ENCODE measurements around the gene HYOU1.

DNA sequence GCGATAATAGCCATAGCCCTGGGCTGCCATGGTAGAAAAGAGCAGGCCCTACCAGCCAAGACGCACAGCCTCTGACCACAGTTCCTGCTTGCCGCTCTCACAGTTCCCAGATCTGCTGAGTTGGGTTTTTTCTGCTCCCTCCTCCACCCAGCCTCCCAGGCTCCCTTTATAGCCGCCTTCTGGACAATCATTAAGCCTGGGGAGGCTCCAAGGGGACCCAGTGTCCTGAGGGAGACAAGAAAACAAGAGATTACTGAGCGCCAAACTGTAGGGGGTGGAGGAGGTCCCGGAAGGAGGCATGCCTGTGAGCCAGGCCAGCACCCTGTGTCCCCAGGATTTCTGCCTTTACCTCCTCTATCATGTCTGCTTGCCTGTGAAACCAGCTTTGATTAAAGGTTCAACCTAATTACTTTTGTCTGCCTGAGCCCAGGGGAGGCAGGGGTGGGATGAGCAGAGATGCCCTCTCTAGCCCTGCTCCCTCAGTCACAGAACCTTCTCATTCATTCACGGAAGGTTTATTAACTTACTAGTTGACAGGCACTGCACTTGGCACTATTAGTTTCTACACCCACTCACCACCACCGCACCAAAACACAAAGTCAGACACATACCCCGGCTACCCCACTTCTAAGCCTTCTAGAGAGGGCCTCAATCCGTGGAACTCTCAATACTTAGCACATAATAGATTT is 27.5 kb downstream of the HYOU1 start:
- TF ChIP-seq NFRKB (IDR thresholded peaks at IDR 0.05) (no peak), FOXA1 (IDR thresholded peaks at IDR 0.05) (no peak), ZNF384 (IDR thresholded peaks at IDR 0.05) (no peak), SP1 (IDR thresholded peaks at IDR 0.05) (no peak), PKNOX1 (IDR thresholded peaks at IDR 0.05) (no peak)

Measured in HEK293T (cell line).